Stomach smooth muscle (tissue), 2 donors: ENCODE data around the gene CLRN3.

Source experiments
- H3K27ac ChIP-seq: one replicate; pipeline ENCODE4 v1.7.0; 2013; ENCODE audit warnings: mild to moderate bottlenecking, low read length, inconsistent platforms
- H3K27me3 ChIP-seq, 2 donors: one replicate each; pipeline ENCODE4 v1.7.0; 2013; ENCODE audit warnings: low read length in 2 of 2; ENCODE audit not compliant: insufficient read depth in 2 of 2, control insufficient read depth in 1 of 2
- H3K36me3 ChIP-seq, 2 donors: one replicate each; pipeline ENCODE4 v1.7.0; 2013; ENCODE audit warnings: low read length in 2 of 2; ENCODE audit not compliant: control insufficient read depth in 2 of 2, insufficient read depth in 2 of 2
- H3K4me1 ChIP-seq: one replicate; pipeline ENCODE4 v1.7.0; 2013; ENCODE audit warnings: low read length; ENCODE audit not compliant: control insufficient read depth, insufficient read depth
- H3K4me3 ChIP-seq, 2 donors: one replicate each; pipeline ENCODE4 v1.7.0; 2013; ENCODE audit warnings: low read length in 2 of 2
- H3K9ac ChIP-seq, 2 donors: one replicate each; pipeline ENCODE4 v1.7.0; 2013; ENCODE audit warnings: low read length in 2 of 2, mild to moderate bottlenecking in 1 of 2
- H3K9me3 ChIP-seq, 2 donors: one replicate each; pipeline ENCODE4 v1.7.0; 2013; ENCODE audit warnings: low read length in 2 of 2; ENCODE audit not compliant: control insufficient read depth in 2 of 2
- donor health status: healthy.
- donor health status: Pancreatic carcinoma.

Gene CLRN3

GRCh38 chr10:127897177-127897576 is 4.4 kb upstream of the CLRN3 start:
- Histone ChIP-seq H3K4me1 (no peaks in the 10 kb centered on the region), H3K9ac (no peak overlapping the region), H3K4me3 (no peak overlapping the region), H3K27me3 (no peaks in the 10 kb centered on the region), H3K36me3 (no peaks in the 10 kb centered on the region), H3K27ac (no peak overlapping the region), H3K9me3 (no peaks in the 10 kb centered on the region)

GRCh38 chr10:127896590-127896989 is 3.8 kb upstream of the CLRN3 start:
- no peaks in the 10 kb centered on the region for H3K36me3 ChIP-seq
- no peak overlapping the region for H3K27ac ChIP-seq
- H3K4me1 ChIP-seq = no peaks in the 10 kb centered on the region
- H3K9me3 ChIP-seq = no peaks in the 10 kb centered on the region
- H3K9ac ChIP-seq = no peak overlapping the region
- H3K27me3 ChIP-seq = no peaks in the 10 kb centered on the region
- no peak overlapping the region for H3K4me3 ChIP-seq

DNA sequence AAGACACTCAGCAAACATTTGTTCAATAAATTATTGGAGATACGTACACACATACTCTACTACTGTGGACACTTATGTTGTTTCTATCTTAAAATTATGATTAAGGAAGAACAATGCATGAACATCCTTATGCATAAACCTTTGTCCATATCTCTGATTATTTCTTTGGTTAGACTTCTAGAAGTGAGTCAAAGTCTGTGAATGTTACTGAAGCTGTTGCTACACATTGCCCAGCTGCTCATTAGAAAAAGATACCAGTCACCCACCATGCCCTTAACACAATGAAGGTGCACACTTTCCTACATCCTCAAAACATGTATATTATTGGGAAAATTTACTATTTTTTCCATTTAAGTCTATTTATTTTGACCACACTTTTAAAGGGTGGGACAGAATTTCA is 1.4 kb upstream of the CLRN3 start:
- no peaks in the 10 kb centered on the region for H3K4me1 ChIP-seq
- H3K4me3 ChIP-seq = no peak overlapping the region
- peaks cover 0 to 4% of the 10 kb centered on the region in 2 donors for H3K27me3 ChIP-seq
- H3K36me3 ChIP-seq = no peaks in the 10 kb centered on the region
- no peaks in the 10 kb centered on the region for H3K9me3 ChIP-seq
- H3K9ac ChIP-seq = no peak overlapping the region
- no peak overlapping the region for H3K27ac ChIP-seq

DNA sequence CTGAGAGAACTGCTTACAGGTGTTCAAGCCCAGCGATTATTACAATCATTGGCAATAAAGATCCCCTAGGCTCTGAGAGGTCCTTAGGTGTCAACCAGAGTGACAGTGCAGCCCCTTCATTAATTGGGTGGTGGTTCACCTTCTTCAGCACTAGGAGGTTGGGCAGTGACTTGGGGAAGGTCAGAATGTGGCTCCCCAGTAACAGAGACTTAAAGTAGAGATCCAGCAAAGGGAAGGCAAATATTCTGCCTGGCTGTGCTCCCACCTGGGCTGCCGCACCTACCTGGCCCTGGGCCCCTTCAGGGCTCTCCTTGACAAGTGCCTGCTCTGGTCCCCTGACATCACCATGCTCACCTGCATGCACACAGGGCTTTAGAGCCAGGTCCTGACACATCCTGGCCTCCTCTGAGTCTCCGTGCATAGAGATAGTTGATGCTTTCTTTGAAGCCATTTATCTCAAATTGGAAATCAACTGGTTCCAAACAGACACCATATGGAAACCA is 1.9 kb downstream of the CLRN3 start:
- Histone ChIP-seq H3K4me3 (no peak overlapping the region), H3K27me3 (peaks cover 0 to 5% of the 10 kb centered on the region in 2 donors), H3K9ac (no peak overlapping the region), H3K4me1 (no peaks in the 10 kb centered on the region), H3K36me3 (no peaks in the 10 kb centered on the region), H3K9me3 (no peaks in the 10 kb centered on the region), H3K27ac (no peak overlapping the region)

DNA sequence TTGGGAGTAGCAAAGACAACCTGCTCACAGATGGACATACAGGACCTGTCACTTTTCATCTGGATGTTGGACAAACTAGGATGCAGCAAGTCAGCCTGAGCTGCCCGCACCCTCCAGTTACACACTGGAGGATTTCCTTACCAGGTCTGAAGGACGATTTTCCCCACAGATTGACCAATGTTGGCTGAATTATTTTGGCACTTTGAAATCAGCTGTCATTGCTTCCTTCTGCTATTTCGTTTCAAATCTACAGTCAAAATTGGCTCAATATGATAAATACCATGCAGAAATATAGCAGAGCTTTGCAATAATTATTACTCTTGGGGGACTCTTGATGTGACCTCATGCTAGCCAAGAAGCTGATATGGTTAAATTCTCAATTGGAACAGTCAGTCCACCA is 2.5 kb downstream of the CLRN3 start:
- no peaks in the 10 kb centered on the region for H3K4me1 ChIP-seq
- no peaks in the 10 kb centered on the region for H3K36me3 ChIP-seq
- H3K27ac ChIP-seq = no peak overlapping the region
- H3K9ac ChIP-seq = no peak overlapping the region
- peaks cover 0 to 5% of the 10 kb centered on the region in 2 donors for H3K27me3 ChIP-seq
- no peaks in the 10 kb centered on the region for H3K9me3 ChIP-seq
- H3K4me3 ChIP-seq = no peak overlapping the region

DNA sequence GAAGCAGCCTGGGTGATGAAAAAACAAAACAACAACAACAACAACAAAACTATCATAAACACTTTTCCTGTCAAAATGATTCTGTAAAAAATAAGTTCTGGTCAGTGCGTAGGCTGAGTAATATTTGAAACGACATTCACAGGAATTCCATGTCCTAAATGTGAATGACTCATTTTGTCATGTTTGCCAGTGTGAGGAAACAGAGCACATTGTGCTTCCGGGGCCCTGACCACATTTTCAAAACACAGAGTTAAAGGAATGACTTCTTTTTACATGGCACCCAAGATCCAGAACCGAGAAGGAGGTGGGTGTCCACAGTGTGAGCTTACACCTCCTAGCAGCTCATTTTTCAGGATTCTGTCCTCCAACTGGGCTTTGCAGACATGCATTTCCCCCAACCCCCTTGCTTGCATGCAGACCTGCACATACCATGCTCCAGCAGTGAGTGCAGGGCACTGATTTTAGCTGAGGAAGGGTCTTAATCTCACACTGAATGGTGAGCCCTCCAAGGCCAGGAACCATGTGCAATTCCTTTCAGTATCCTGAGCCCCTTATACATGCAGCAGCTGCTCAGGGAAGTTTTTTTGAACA is 3.0 kb downstream of the CLRN3 start:
- Histone ChIP-seq H3K27ac (no peak overlapping the region), H3K4me3 (no peak overlapping the region), H3K36me3 (no peaks in the 10 kb centered on the region), H3K9ac (no peak overlapping the region), H3K9me3 (no peaks in the 10 kb centered on the region), H3K4me1 (no peaks in the 10 kb centered on the region), H3K27me3 (peaks cover 0 to 5% of the 10 kb centered on the region in 2 donors)

- H3K4me3 ChIP-seq = no peak overlapping the region
- no peak overlapping the region for H3K9ac ChIP-seq
- no peaks in the 10 kb centered on the region for H3K9me3 ChIP-seq
- H3K4me1 ChIP-seq = no peaks in the 10 kb centered on the region
- H3K36me3 ChIP-seq = no peaks in the 10 kb centered on the region
- no peak overlapping the region for H3K27ac ChIP-seq
- peaks cover 0 to 5% of the 10 kb centered on the region in 2 donors for H3K27me3 ChIP-seq
Observed at GRCh38 chr10:127888521-127889312, 4.0 kb downstream of the CLRN3 start.

- no peaks in the 10 kb centered on the region for H3K4me1 ChIP-seq
- no peak overlapping the region for H3K4me3 ChIP-seq
- no peaks in the 10 kb centered on the region for H3K36me3 ChIP-seq
- H3K27ac ChIP-seq = no peak overlapping the region
- no peaks in the 10 kb centered on the region for H3K9me3 ChIP-seq
- no peak overlapping the region for H3K9ac ChIP-seq
- H3K27me3 ChIP-seq = peaks cover 0 to 8% of the 10 kb centered on the region in 2 donors
Observed at GRCh38 chr10:127887541-127888415, 5.0 kb downstream of the CLRN3 start.

GRCh38 chr10:127886371-127887051 is 6.2 kb downstream of the CLRN3 start:
- no peaks in the 10 kb centered on the region for H3K36me3 ChIP-seq
- H3K27me3 ChIP-seq = peaks cover 0 to 8% of the 10 kb centered on the region in 2 donors
- H3K4me3 ChIP-seq = no peak overlapping the region
- H3K9ac ChIP-seq = no peak overlapping the region
- H3K27ac ChIP-seq = no peak overlapping the region
- no peaks in the 10 kb centered on the region for H3K9me3 ChIP-seq
- H3K4me1 ChIP-seq = no peaks in the 10 kb centered on the region

DNA sequence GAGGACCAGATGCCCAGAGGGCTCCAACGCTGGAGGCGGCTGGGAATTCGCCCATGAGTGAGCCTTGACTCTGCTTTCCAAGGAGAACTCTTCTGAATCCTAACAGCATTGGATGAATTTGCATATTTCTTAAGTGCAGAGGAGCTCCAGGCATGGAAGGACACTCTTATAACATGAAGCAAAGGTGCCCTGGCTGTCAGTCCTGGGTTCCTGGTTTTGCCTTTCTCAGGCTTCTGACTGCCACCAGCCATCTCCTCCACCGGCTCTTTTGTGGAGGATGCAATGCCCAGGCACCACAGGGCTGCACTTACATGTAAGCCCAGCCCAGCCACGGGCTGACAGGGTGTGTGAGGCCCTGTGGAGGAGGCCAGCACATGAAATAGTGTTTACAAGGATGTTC is 8.2 kb downstream of the CLRN3 start:
- no peak overlapping the region for H3K9ac ChIP-seq
- H3K27ac ChIP-seq = no peak overlapping the region
- H3K9me3 ChIP-seq = no peaks in the 10 kb centered on the region

More for the DNA sequence above, 8.2 kb downstream of the CLRN3 start:
- Histone ChIP-seq H3K4me1 (no peaks in the 10 kb centered on the region), H3K36me3 (no peaks in the 10 kb centered on the region), H3K4me3 (no peak overlapping the region), H3K27me3 (peaks cover 0 to 4% of the 10 kb centered on the region in 2 donors)
